GM18526 (cell line): ENCODE measurements around the gene PHF1.

Experiments
- POLR2A ChIP-seq: IDR thresholded peaks from 3 replicates; pipeline ENCODE4 v1.6.1; 2011; ENCODE audit not compliant: insufficient read length; ENCODE audit errors: extremely low read depth

PHF1 gene

GRCh38 chr6:33410711-33411631 lies at the start of gene PHF1:
TSS of gene PHF1 (plus strand) at chr6:33411014. CDS start at chr6:33412264, 1,250 bp downstream.
- TF ChIP-seq POLR2A: peak; percentile 33

- TF ChIP-seq POLR2A: no peak
Observed at GRCh38 chr6:33367009-33367714, 43.7 kb upstream of the PHF1 start.

GRCh38 chr6:33372526-33373123 lies 38.2 kb upstream of the PHF1 start:
- no peak for TF ChIP-seq POLR2A

DNA sequence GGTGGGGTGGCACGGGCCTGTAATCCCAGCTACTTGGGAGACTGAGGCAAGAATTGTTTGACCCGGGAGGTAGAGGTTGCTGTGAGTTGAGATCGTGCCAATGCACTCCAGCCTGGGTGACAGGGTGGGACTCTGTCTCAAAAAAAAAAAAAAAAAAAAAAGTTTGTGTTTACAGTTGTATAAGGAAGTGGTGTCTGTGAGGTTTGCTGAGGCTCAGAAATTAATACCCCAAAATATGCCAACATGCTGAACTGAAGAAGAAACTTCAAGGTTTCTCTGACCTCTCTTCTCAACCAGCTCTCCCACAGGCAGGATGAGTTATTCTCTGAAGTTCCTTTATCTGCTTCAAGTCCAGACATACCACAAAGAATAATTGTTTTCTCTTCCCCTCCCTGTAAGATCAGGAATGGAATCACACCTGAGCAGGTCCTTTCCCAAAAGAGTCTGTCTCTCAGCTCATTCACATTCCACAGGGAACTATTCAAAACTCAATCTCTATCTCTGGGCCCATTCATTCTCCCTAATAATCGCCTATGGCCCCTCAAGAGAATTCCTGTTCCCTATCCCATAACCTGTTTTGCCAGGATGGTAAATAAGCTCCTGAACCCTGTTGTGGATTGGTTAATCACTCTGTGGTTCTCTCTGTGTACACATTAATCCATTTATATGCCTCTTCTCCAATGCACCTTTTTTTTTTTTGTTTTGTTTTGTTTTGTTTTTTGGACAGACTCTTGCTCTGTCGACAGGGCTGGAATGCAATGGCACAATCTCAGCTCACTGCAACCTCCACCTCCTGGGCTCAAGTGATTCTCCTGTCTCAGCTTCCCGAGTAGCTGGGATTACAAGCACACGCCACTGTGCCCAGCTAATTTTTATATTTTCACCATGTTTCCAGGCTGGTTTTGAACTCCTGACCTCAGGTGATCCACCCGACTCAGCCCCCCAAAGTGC lies 36.6 kb upstream of the PHF1 start:
- TF ChIP-seq POLR2A: no peak

- TF ChIP-seq POLR2A: no peak
Observed at GRCh38 chr6:33375143-33375671, 35.6 kb upstream of the PHF1 start.

GRCh38 chr6:33377171-33377570 lies 33.6 kb upstream of the PHF1 start:
- no peak for TF ChIP-seq POLR2A

DNA sequence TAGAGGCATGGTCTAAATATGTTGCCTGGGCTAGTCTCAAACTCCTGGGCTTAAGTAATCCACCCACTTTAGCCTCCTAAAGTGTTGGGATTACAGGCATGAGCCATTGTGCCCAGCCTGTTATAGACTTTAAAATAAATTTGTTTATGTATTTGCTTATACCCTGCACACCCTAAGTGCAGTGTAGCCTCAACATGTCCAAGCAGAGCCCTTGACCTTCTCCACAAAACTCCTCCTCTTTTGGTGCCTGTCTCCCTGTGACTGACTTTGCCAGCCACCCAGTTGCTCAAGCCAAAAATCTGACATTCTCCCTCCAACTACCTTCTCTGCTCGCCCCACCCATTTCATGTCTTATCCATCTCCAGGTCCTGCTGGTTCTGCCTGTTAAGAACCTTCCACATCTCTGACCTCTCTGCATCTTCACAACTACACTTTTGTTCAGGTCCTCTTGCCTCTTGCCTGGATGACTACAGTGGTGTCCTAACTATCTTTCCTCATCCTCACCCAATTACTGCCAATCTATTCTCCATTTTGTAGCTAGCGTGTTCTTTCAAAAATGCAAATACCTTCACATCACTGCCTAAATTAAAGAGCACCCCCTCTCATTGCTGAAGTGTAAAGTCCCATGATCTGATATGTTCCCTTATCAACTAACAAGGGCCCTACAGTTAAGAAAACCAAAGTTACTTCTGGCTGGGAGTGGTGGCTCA lies 30.4 kb upstream of the PHF1 start:
- TF ChIP-seq POLR2A: no peak

GRCh38 chr6:33383427-33384185 lies 27.2 kb upstream of the PHF1 start:
- no peak for TF ChIP-seq POLR2A

DNA sequence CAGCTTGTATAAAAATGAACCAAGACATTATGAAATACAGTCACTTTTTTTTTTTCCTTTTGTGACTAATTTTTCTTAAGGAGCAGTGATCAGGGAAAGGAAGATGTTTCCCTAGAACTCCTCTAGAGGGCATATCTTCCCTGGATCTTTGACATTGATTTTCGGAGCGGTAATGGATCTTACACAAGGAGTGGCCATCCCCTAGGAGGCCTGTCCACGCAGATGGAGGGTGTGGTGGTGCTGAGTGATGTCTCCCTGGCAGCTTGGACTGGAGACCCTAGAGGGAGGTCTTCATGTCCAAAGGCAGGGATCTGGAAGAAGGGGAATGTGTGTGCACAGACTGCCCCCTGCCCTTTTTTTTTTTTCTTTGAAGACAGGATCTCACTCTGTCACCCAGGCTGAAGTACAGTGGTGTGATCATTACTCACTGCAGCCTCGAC lies 26.2 kb upstream of the PHF1 start:
- no peak for TF ChIP-seq POLR2A

GRCh38 chr6:33390173-33390572 lies 20.6 kb upstream of the PHF1 start:
- TF ChIP-seq POLR2A: no peak

DNA sequence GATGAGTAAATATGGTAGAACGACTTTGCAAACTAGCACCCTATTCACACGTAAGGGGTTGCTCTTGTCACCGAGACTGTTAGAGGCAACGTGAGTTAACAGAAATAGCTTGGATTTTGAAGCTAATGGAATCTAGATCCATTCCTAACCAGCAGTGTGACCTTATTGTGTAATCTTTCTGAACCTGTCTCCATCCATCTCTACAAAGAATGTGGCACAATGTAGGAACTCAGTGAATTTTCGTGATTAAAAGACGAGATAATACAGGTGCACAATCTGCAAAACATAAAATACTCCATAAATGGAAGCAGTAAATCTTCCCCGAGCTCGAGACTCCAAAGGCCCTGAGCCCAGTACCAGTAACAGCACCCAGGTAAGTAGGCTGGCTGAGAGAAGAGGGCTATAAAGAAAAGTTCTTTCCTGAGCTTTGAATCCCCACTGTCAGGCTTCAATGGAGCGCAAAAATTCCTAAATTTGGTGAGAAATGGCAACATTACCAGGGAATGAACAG lies 20.0 kb upstream of the PHF1 start:
- no peak for TF ChIP-seq POLR2A

DNA sequence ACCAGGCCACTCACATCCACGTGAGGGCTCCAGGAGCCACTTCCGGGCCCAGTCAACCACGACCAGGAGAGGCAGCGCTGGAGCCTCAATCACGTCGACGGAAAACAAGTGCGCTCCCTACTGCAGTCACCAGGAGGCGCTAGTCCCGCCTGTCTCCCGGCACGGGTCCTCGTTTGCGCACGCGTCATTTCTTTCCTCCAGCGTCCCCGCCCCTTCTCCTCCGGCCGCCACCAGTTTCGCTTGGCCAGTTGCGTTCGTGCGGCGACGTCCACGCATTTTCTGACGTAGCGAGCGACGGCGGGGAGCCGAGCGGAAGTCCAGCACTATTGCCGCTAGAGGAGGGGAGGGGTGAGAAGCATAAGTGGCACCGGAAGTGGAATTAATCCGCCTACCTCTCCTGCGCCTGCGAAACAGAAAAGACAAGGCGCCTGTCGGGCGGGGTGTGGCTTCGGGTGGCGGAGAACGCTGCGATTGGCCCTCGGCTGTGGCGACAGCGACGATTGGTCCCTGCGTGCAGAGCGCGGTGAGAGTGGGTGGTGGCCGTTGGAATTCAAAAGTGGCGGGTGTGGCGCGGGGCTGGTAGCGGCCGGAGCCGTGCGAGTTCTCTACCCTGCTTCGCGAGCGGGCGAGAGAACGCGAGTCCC lies 19.4 kb upstream of the PHF1 start, which contains the start of gene KIFC1:
KIFC1 (plus strand) TSS at position 546 of the 644 bp plus-strand sequence. CDS start 163 bp downstream, outside the sequence.
- peak; percentile 63 for TF ChIP-seq POLR2A
